Hematopoietic multipotent progenitor cell treated with erythropoietin and hydrocortisone succinate and interleukin-3 and kit ligand, for 15 days (in vitro differentiated cells): Measurements from ENCODE around the gene ARRDC2.
"Not testable (repeated sequence)": the region's sequence is repeated elsewhere in the genome, so short reads cannot be mapped to it uniquely, and the experiment has no call there.

ENCODE experiments used
- DNase-seq: peaks from one replicate; pipeline ENCODE4 v3.0.0-alpha.2; 2015; ENCODE audit warnings: low spot score

The ARRDC2 gene

GRCh38 chr19:18007917-18008673 lies at the start of gene ARRDC2:
ARRDC2 (plus strand) TSS chr19:18008170; CDS start chr19:18008311, 141 bp downstream.
- DNase-seq = peak; percentile 93

- DNase-seq = no peak
Measured at GRCh38 chr19:17963936-17964691, 43.9 kb upstream of the ARRDC2 start.

GRCh38 chr19:17965370-17966128 lies 42.4 kb upstream of the ARRDC2 start:
- no peak for DNase-seq

- no peak for DNase-seq
Measured at GRCh38 chr19:17966129-17966483, 41.9 kb upstream of the ARRDC2 start.

- no peak for DNase-seq
Measured at GRCh38 chr19:17966550-17967256, 41.3 kb upstream of the ARRDC2 start, which contains the start of gene KCNN1. KCNN1 (plus strand) TSS chr19:17967107; CDS start chr19:17973889, 6,782 bp downstream.

- DNase-seq = no peak
Measured at GRCh38 chr19:17967257-17968051, 40.5 kb upstream of the ARRDC2 start.

GRCh38 chr19:17968362-17968761 lies 39.6 kb upstream of the ARRDC2 start:
- DNase-seq = no peak

- no peak for DNase-seq
Measured at GRCh38 chr19:17969096-17969792, 38.7 kb upstream of the ARRDC2 start.

- no peak for DNase-seq
Measured at GRCh38 chr19:17972230-17972629, 35.7 kb upstream of the ARRDC2 start.

- no peak for DNase-seq
Measured at GRCh38 chr19:17973759-17974158, 34.2 kb upstream of the ARRDC2 start.

GRCh38 chr19:17974551-17974950 lies 33.4 kb upstream of the ARRDC2 start:
- no peak for DNase-seq

GRCh38 chr19:17975032-17975431 lies 32.9 kb upstream of the ARRDC2 start:
- DNase-seq = no peak

GRCh38 chr19:17977021-17977420 lies 30.9 kb upstream of the ARRDC2 start:
- DNase-seq = no peak

- no peak for DNase-seq
Measured at GRCh38 chr19:17977488-17977887, 30.5 kb upstream of the ARRDC2 start.

GRCh38 chr19:17981611-17982010 lies 26.4 kb upstream of the ARRDC2 start:
- no peak for DNase-seq

- DNase-seq = no peak
Measured at GRCh38 chr19:17982430-17982829, 25.5 kb upstream of the ARRDC2 start.

- DNase-seq = no peak
Measured at GRCh38 chr19:17985037-17985818, 22.7 kb upstream of the ARRDC2 start.

GRCh38 chr19:17986569-17986968 lies 21.4 kb upstream of the ARRDC2 start:
- not testable (repeated sequence) for DNase-seq

- no peak for DNase-seq
Measured at GRCh38 chr19:17988161-17988560, 19.8 kb upstream of the ARRDC2 start.
